IMR-90 (cell line): Measurements from ENCODE around the gene MGST1. TPM values are rescaled to one million over a fixed set of nuclear protein-coding genes. Genes with fewer than 3 reads are reported as not detected.

Experiments
- ATAC-seq: fragments of 200-7000 bp; cut with Tn5 transposase; 2 replicates; pipeline ENCODE4 v1.9.1; 2020; ENCODE audit warnings: low read depth, mild to moderate bottlenecking, moderate library complexity
- BruUV-seq: library from RNA; stranded (reverse); fragments of 400-500 nt; replicated peaks from 2 replicates; lab custom pipeline; 2021; lab: Mats Ljungman, UMichigan
- CTCF ChIA-PET: fragments of 300-600 bp; formaldehyde crosslinking; extraction: SDS; loops from one replicate; lab custom pipeline; 2021; ENCODE audit warnings: antibody characterized with exemption; lab: Yijun Ruan, JAX
- POLR2A ChIA-PET: fragments of 300-600 bp; sonication (Branson Sonifier 250); formaldehyde crosslinking; loops from one replicate; lab custom pipeline; 2022; ENCODE audit warnings: antibody characterized with exemption; ENCODE audit not compliant: unreplicated experiment; lab: Charles Lee
- DNase-seq: peaks from one replicate; pipeline ENCODE4 v3.0.0; 2013
- H2AFZ ChIP-seq: replicated peaks from 2 replicates; pipeline ENCODE3; 2013; ENCODE audit warnings: low read length, mild to moderate bottlenecking; ENCODE audit not compliant: poor library complexity
- H2AK5ac ChIP-seq: 2 replicates; pipeline ENCODE4 v1.6.1; 2013; ENCODE audit warnings: low read depth, low read length, inconsistent platforms
- H2AK9ac ChIP-seq: replicated peaks from 2 replicates; pipeline ENCODE3; 2013; ENCODE audit warnings: mild to moderate bottlenecking, low read depth, low read length, moderate library complexity; ENCODE audit not compliant: poor library complexity
- H2BK120ac ChIP-seq: 2 replicates; pipeline ENCODE4 v1.6.1; 2013; ENCODE audit warnings: low read depth, low read length, inconsistent platforms
- H2BK15ac ChIP-seq: 3 replicates; pipeline ENCODE4 v1.6.1; 2013; ENCODE audit warnings: low read depth, low read length, inconsistent platforms
- H2BK20ac ChIP-seq: 2 replicates; pipeline ENCODE4 v1.6.1; 2013; ENCODE audit warnings: low read depth, mild to moderate bottlenecking, inconsistent platforms, low read length, moderate library complexity
- H2BK5ac ChIP-seq: 2 replicates; pipeline ENCODE4 v1.6.1; 2013; ENCODE audit warnings: mild to moderate bottlenecking, low read depth, low read length, inconsistent platforms; ENCODE audit not compliant: poor library complexity, severe bottlenecking
- H3K14ac ChIP-seq: replicated peaks from 2 replicates; pipeline ENCODE4 v1.6.1; 2013; ENCODE audit warnings: low read depth, low read length, inconsistent platforms
- H3K18ac ChIP-seq: 2 replicates; pipeline ENCODE4 v1.6.1; 2013; ENCODE audit warnings: low read depth, low read length, control low read depth
- H3K23ac ChIP-seq: 2 replicates; pipeline ENCODE4 v1.6.1; 2013; ENCODE audit warnings: low read depth, low read length, inconsistent platforms
- H3K27ac ChIP-seq: 2 replicates; pipeline ENCODE4 v1.5.1; 2013; ENCODE audit warnings: mild to moderate bottlenecking, control low read depth, low read length; ENCODE audit not compliant: insufficient read depth
- H3K27me3 ChIP-seq: 2 replicates; pipeline ENCODE4 v1.6.1; 2013; ENCODE audit warnings: low read length; ENCODE audit not compliant: control insufficient read depth, insufficient read depth
- H3K36me3 ChIP-seq: 2 replicates; pipeline ENCODE4 v1.6.1; 2013; ENCODE audit warnings: low read length, mixed read lengths; ENCODE audit not compliant: control insufficient read depth, insufficient read depth
- H3K4ac ChIP-seq: 2 replicates; pipeline ENCODE4 v1.6.1; 2013; ENCODE audit warnings: low read depth, low read length, inconsistent platforms
- H3K4me1 ChIP-seq: 2 replicates; pipeline ENCODE4 v1.6.1; 2013; ENCODE audit warnings: low read length, mixed read lengths; ENCODE audit not compliant: control insufficient read depth, insufficient read depth
- H3K4me2 ChIP-seq: 2 replicates; pipeline ENCODE4 v1.6.1; 2013; ENCODE audit warnings: low read depth, mild to moderate bottlenecking, control low read depth, low read length, moderate library complexity
- H3K4me3 ChIP-seq: 2 replicates; pipeline ENCODE4 v1.5.1; 2013; ENCODE audit warnings: low read depth, mild to moderate bottlenecking, control low read depth, low read length, moderate library complexity; ENCODE audit not compliant: insufficient read depth
- H3K56ac ChIP-seq: 2 replicates; pipeline ENCODE4 v1.6.1; 2013; ENCODE audit warnings: low read length, inconsistent platforms; ENCODE audit not compliant: insufficient read depth; ENCODE audit errors: extremely low read depth
- H3K79me1 ChIP-seq, 2 experiments: 2 replicates each; pipeline ENCODE4 v1.6.1; 2013; ENCODE audit warnings: low read length in 2 of 2, inconsistent platforms in 1 of 2, low read depth in 1 of 2
- H3K9ac ChIP-seq: 2 replicates; pipeline ENCODE4 v1.6.1; 2013; ENCODE audit warnings: low read depth, low read length, control low read depth
- H3K9me1 ChIP-seq: 2 replicates; pipeline ENCODE4 v1.6.1; 2013; ENCODE audit warnings: low read length, inconsistent platforms; ENCODE audit not compliant: insufficient read depth
- H3K9me3 ChIP-seq: 2 replicates; pipeline ENCODE4 v1.6.1; 2013; ENCODE audit warnings: low read length; ENCODE audit not compliant: control insufficient read depth, insufficient read depth
- H4K20me1 ChIP-seq: 2 replicates; pipeline ENCODE4 v1.6.1; 2013; ENCODE audit warnings: low read length, inconsistent platforms; ENCODE audit not compliant: insufficient read depth
- H4K5ac ChIP-seq: 2 replicates; pipeline ENCODE4 v1.6.1; 2013; ENCODE audit warnings: mild to moderate bottlenecking, low read depth, low read length, control low read depth
- H4K8ac ChIP-seq, 2 experiments: 2 replicates each; pipeline ENCODE4 v1.6.1; 2013; ENCODE audit warnings: low read depth in 2 of 2, low read length in 2 of 2, control low read depth in 1 of 2, inconsistent platforms in 1 of 2
- H4K91ac ChIP-seq: 2 replicates; pipeline ENCODE4 v1.6.1; 2013; ENCODE audit warnings: low read depth, low read length, inconsistent platforms; ENCODE audit not compliant: insufficient read depth
- BHLHE40 ChIP-seq: fragments of 150-350 bp; IDR thresholded peaks from 2 replicates; pipeline ENCODE4 v1.6.1; 2016; ENCODE audit warnings: mild to moderate bottlenecking, low read depth, low read length
- MAFK ChIP-seq: IDR thresholded peaks from 2 replicates; pipeline ENCODE4 v1.6.1; 2012; ENCODE audit warnings: low read depth, low read length, improper control_type of control experiment
- MXI1 ChIP-seq: IDR thresholded peaks from 2 replicates; pipeline ENCODE4 v1.6.1; 2012; ENCODE audit warnings: low read depth, mild to moderate bottlenecking, low read length, moderate library complexity, borderline replicate concordance
- POLR2A ChIP-seq: IDR thresholded peaks from 2 replicates; pipeline ENCODE4 v1.6.1; 2012; ENCODE audit warnings: mild to moderate bottlenecking, low read depth, low read length
- WGBS, 2 experiments: methylation state at CpG; one replicate each; pipeline versions ENCODE4 v1.1.5 to v1.1.7; 2013; ENCODE audit warnings: missing lambda C conversion rate in 2 of 2; ENCODE audit not compliant: insufficient read length in 1 of 2; ENCODE audit errors: extremely low coverage in 2 of 2; 5-methylcytosine and 5-hydroxymethylcytosine counted together
- dilution Hi-C: fragments of 300-500 bp; cut with HindIII; formaldehyde crosslinking; loops from one replicate; pipeline ENCODE4 v1.14.3; 2018; ENCODE audit warnings: low sequenced_read_pairs; ENCODE audit not compliant: unreplicated experiment
- in situ Hi-C: fragments of 300-500 bp; cut with MboI; formaldehyde crosslinking; loops from 3 replicates; pipeline ENCODE4 v1.14.3; 2019; ENCODE audit warnings: low sequenced_read_pairs, inconsistent platforms, mixed read lengths
- intact Hi-C: fragments of 100-400 bp; cut with micrococcal nuclease; formaldehyde crosslinking; loops from 2 replicates; pipeline ENCODE4 v1.10.0; 2022
- polyA plus RNA-seq, 3 experiments: library from polyadenylated mRNA; depleted of rRNA; stranded (reverse); fragments of >200 nt; gene quantifications; 2 replicates each; pipeline ENCODE4 v1.2.3, GENCODE V29; 2012; ENCODE audit warnings: low replicate concordance in 1 of 3
- total RNA-seq: library from RNA; depleted of rRNA; stranded (reverse); fragments of >200 nt; gene quantifications from 2 replicates; pipeline ENCODE4 v1.2.3, GENCODE V29; 2012
- TF ChIP-seq, protein P1 (sequence below): fragments of 150-350 bp; IDR thresholded peaks from 2 replicates; pipeline ENCODE4 v1.6.1; 2016; ENCODE audit warnings: low read depth, mild to moderate bottlenecking, low read length, moderate library complexity, borderline replicate concordance

Gene MGST1
- total and polyA plus RNA-seq, 2 of the 4 experiments (the other 2 are of a cell fraction), result 105 to 280 TPM

GRCh38 chr12:16392846-16393535, 45.5 kb downstream of the MGST1 start:
- Histone ChIP-seq H2BK5ac (no peak overlapping the region), H2BK120ac (no peak overlapping the region), H3K9me3 (no peaks in the 10 kb centered on the region), H3K4me1 (no peaks in the 10 kb centered on the region), H3K27ac (no peak overlapping the region), H3K4me2 (no peak overlapping the region), H2AFZ (no peak overlapping the region), H3K36me3 (peaks cover 3% of the 10 kb centered on the region; the same call in 1 of the 2 replicates), H2BK20ac (no peak overlapping the region), H4K5ac (no peak overlapping the region), H4K8ac (no peak overlapping the region), H3K4me3 (no peak overlapping the region), H2AK5ac (no peak overlapping the region), H2AK9ac (no peak overlapping the region), H2BK15ac (no peak overlapping the region), H3K9me1 (no peaks in the 10 kb centered on the region), H3K18ac (no peak overlapping the region), H3K79me1 (no peaks in the 10 kb centered on the region; a peak in 1 of 4 replicates), H3K4ac (no peak overlapping the region), H3K9ac (no peak overlapping the region), H4K20me1 (no peaks in the 10 kb centered on the region), H3K56ac (no peak overlapping the region), H3K27me3 (no peaks in the 10 kb centered on the region), H3K23ac (no peak overlapping the region), H3K14ac (no peak overlapping the region), H4K91ac (no peak overlapping the region)
- TF ChIP-seq MXI1 (no peak), POLR2A (no peak), BHLHE40 (no peak), MAFK (no peak)
- TF ChIP-seq, protein P1, sequence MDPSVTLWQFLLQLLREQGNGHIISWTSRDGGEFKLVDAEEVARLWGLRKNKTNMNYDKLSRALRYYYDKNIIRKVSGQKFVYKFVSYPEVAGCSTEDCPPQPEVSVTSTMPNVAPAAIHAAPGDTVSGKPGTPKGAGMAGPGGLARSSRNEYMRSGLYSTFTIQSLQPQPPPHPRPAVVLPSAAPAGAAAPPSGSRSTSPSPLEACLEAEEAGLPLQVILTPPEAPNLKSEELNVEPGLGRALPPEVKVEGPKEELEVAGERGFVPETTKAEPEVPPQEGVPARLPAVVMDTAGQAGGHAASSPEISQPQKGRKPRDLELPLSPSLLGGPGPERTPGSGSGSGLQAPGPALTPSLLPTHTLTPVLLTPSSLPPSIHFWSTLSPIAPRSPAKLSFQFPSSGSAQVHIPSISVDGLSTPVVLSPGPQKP, result no peak
- ATAC-seq, result no peak
- POLR2A ChIA-PET, result no interaction called here
- BruUV-seq, result no TSS peak
- no peak for DNase-seq
- in situ Hi-C loops, result no loop called here
- WGBS, 2 experiments, result no CpG with 5 or more reads among the region's 1 CpG
- dilution Hi-C loops, result no loop called here
- intact Hi-C loops, result no loop called here
- CTCF ChIA-PET, result interaction anchor here (0.7 kb wide), 1 partner anchor 63 kb away, joined by 3 read pairs; no protein-coding TSS in a partner anchor
